HG03442 (cell line): ENCODE measurements around the gene DHX9.

Source experiments
- ATAC-seq: cut with Tn5 transposase; IDR thresholded peaks from one replicate; pipeline ENCODE4 v1.9.1; 2021; ENCODE audit warnings: mild to moderate bottlenecking, moderate library complexity; ENCODE audit not compliant: unreplicated experiment

Gene DHX9

DNA sequence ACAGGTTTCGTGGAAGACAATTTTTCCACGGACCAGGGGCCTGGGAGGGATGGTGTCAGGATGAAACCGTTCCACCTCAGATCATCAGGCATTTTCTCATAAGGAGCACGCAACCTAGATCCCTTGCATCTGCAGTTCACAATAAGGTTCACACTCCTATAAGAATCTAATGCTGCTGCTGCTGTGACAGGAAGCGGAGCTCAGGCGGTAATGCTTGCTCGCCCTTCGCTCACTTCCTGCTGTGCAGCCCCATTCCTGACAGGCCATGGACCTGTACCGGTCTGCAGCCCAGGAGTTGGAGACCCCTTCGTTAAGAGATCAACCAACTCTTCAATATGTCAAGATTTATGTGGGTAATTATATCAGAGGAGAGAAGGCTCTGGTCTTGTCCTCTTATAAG is 3.3 kb upstream of the DHX9 start:
- ATAC-seq, result no peak

DNA sequence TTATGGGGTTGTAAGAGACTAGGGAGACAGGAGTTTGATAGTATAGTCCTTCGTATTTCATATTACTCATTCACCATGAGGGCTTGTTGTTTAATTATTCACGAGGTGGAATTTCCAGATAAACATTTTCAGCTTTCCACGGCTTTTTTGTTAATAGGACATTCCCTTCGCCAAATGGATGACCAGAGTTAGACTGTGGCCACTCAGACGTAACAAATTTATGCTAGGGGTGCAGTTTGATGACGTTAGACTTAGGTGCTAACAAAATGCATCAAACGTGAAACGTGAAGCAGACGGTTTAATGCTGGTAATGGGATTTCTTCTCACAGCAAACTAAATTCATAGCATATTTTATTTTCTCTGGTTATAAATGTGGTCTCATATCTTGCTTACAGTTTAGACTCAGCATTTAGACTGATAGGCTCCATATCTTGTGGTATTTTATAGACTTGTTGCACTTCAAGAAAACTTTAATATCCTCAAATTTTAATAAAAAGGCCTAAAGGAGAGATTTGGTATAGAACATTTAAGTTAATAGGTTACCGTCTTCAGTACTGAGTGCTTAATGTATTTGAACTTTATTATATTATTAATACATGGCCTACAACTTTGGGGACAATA is 2.3 kb downstream of the DHX9 start:
- ATAC-seq, result no peak

DNA sequence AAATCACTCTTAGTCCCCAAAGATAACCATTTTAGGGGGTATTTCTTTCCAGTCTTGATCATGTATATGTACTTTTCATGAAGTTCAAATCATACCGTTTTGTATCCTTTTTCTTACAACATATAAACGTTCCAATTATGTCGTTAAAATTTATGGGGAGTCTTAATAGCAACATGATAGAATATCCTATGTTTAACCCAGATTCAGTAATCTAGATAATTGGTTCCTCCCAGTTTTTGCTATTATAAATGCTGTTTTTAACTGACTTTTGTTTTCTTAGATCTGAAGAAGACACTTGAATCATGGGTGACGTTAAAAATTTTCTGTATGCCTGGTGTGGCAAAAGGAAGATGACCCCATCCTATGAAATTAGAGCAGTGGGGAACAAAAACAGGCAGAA is 3.1 kb downstream of the DHX9 start:
- no peak for ATAC-seq

DNA sequence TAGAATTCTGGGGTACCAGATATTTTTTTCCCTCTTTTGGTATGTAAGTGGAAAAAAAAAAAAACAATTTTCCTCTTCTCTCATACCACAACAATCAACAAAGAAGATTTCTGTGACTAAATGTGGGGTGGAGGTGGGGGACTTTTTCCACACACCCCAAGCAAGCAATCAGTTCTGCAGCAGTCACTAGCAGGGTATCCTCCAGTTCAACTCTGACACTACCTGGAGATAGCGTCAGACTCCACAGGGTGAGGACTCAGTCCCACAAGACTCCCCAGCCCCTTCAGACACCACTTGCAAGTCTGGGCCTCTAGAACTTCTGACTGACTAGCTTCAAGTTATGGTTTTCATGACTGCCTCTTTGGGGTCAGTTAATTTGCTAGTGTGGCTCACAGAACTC is 6.2 kb downstream of the DHX9 start:
- no peak for ATAC-seq

DNA sequence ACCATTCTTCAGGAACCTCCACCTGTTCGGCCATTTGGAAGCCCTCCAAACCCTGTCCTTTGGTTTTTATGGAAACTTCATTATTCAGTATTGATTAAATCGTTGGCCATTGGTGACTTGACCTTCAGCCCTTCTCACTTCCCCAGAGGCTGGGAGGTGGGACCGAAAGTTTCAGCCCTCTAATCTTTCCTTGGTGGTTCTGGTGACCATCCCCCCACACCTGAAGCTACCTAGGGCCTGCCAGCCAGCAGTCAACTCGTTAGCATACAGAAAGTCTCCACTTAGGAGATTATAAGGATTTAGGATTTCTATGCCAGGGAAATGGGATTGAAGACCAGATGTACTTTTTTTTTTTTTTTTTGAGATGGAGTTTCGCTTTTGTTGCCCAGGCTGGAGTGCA is 6.7 kb downstream of the DHX9 start:
- no peak for ATAC-seq

DNA sequence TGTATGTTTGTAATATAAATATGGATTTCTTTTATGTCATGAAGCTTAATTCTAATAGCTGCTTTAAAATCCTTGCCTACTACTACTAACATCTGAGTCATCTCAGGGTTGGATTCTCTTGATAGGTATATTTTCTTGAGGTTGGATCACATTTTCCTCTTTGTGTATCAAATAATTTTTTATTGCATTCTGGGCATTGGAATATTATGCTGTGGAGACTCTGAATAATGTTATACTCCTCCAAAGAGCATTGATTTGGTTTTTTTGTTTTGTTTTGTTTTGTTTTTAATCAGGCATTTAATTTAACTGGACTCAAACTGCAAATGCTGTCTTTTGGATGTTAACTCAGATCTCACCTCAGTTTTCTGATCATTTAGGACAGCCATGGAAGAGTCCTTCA is 8.0 kb downstream of the DHX9 start:
- no peak for ATAC-seq

DNA sequence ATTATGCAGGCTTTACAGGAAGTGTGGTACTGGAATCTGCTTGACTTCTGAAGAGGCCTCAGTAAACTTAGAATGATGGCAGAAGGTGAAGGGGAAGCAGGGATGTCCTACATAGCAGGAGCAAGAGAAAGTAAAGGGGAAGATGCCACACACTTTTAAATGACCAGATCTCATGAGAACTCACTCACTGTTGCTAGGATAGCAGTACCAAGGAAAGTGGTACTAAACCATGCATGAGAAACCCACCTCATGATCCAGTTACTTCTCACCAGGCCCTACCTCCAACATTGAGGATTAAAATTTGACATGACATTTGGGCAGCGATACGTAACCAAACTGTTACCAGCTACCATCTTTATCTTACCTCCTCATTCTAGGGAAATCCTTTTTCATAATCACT is 9.6 kb downstream of the DHX9 start:
- no peak for ATAC-seq

DNA sequence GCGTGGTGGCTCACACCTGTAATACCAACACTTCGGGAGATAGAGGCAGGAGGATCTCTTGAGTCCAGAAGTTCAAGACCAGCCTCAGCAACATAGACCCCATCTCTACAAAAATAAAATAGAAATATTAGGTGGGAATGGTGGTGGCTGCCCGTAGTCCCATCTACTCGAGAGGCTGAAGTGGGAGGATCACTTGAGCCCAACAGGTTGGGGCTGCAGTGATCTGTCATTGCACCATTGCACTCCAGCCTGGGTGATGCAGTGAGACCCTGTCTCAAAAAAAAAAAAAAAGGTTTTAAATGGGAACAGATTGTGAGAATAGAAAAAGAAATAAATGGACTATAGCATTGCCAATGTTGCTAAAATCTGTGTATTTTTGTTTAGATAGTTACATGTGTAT is 11.2 kb downstream of the DHX9 start:
- ATAC-seq, result no peak

DNA sequence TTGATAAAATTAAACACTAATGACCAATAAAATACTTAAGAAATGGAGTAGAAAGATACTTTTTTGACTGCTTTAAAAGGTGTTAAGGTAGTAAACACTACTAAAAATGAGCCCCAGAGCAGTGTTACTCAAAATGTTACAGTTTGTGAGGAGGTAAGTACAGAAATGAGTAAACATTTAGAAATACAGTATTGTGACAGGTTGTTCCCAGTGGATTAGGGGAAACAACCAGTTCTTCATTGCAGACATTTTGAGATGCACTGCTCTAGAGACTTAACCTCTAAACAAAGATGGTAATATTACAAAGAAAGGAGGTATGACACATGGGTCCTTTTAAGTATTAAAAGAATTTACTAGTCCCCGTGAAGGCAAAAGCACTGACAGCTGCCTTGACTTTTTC is 12.7 kb downstream of the DHX9 start:
- no peak for ATAC-seq

DNA sequence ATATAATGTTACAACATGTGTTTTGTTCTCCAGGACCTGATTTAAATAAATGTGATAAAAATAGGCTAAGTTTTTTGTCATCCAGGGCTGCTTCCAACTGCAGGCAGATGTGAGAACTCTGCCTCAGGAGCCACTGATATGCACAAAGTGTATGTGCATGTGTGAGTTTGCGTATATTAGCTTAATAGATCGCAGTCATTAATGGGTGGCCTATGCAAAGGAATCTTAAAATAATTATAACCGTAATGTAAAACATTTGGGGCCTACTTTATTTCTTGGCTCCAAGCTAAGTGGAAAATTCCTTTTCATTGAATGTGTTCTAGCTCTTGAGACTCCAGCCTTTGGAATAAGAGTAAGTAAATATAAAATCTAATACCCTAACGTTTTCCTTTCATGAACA is 16.8 kb downstream of the DHX9 start:
- ATAC-seq, result no peak

DNA sequence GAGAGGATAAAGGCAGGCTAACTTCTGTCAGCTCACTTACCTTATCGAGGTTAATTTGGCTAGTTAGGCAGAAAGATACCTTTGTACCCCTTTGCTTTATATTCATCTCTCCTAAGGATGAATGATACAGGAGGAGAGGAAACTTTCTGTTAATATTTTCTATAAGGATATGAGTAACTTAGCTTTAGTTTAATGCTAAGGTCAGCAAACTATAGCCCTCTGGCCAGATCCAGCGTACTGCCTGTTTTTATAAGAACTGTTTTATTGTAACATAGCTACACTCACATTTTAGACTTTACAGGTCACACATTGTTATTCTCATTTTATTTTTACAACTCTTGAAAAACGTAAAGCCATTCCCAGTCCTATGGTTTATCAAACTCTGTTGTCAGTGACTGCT is 18.1 kb downstream of the DHX9 start:
- ATAC-seq, result no peak

DNA sequence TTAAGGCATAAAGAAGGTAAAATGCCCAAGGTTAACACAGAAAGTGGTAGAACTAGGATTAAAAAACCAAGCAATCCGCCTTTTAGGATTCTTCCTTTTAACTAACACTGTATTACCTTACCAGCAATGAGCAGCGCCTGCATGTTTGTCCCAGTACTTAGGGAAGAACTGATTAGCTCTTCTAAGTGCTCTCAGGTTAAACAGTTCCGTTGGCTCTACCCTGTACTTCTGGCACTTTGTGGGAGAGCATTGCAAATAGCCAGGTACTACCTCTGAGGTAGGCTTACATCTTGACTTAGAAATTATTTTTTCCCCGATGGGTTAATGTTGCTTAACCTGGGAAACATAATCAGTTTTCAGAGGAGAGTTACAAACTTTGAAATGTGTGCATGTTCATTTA is 21.5 kb downstream of the DHX9 start:
- ATAC-seq, result no peak

DNA sequence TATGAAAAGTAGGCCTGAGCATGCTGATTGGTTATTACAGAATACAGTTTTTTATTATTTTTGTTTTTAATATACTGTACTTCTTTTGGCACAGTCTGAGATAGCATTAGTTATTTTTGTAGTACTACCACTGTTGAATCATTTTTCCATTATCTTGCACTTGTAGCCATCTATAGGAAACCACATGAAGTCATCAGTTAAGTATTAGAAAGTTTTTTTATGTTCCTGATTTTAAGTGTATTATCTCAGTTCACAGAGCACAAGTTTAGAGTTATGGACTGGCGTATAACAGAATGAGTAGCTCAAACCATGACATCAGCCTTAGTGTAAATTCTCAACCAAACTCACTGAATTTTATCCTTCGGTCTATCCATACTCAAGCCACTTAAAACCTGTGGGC is 22.8 kb downstream of the DHX9 start:
- no peak for ATAC-seq

DNA sequence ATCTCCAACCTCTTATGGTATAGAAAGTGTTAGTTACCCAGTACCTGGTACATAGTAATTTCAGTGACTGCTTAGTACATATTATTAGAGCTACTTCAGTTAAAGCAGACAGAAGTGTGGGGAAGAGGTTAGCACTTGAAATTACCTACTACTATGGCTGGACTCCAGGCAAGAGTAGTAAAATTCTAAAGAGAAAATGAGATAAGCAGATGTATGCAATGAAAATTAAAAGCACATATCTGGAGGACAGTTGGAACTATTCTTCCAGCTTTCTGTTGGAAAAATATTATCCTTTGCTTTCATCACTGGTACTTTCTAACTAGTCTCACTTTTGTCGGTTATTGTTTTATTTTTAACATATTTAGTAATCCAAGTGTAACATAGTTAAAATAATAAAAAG is 23.7 kb downstream of the DHX9 start:
- ATAC-seq, result no peak

DNA sequence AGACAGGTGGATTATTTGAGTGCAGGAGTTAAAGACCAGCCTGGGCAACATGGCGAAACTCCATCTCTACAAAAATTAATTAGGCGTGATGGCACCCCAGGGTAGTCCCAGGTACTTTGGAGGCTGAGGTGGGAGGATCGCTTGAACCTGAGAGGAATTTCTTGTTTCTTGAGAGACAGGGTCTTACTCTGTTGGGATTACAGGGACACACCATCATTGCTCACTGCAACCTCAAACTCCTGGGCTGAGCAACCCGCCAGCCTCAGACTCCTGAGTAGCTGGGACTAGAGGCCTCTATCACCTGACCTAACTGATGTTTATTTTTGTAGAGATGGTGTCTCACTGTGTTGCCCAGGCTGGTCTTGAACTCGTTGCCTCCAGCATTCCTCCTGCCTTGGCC is 24.8 kb downstream of the DHX9 start:
- no peak for ATAC-seq

DNA sequence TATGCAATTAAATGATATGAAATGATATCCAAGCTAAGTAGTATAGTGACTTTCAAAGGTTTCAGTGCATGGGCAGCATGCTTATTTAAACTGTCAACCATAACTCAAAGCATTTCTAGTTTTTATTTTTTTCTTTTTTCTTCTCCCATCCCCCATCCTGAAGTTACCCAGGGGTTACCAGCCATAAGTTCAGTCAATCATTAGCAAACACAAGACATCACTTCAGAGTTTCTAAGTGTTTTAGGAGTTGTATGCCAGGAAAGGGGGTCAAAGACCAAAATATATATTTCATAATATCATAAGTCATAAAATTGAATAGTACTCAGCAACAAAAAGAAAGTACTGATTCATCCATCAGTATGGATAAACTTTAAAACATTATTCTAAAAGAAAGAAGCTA is 28.7 kb downstream of the DHX9 start:
- ATAC-seq, result no peak

DNA sequence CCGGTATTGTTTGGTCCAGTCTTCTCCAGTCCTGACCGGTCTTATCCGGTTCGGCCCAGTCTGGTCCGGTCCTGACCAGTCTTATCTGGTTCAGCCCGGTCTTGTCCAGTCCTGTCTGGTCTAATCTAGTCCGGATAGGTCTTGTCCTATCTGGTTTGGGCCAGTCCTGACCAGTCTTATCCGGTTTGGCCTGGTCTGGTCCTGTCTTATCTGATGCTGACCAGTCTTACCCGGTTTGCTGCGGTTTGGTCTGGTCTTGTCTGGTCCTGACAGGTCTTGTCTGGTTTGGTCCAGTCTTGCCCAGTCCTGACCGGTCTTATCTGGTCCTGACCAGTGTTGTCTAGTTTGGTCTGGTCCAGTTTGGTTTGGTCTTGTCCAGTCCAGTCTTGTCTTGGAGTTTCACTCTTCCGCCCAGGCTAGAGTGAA is 30.1 kb downstream of the DHX9 start:
- no peak for ATAC-seq

DNA sequence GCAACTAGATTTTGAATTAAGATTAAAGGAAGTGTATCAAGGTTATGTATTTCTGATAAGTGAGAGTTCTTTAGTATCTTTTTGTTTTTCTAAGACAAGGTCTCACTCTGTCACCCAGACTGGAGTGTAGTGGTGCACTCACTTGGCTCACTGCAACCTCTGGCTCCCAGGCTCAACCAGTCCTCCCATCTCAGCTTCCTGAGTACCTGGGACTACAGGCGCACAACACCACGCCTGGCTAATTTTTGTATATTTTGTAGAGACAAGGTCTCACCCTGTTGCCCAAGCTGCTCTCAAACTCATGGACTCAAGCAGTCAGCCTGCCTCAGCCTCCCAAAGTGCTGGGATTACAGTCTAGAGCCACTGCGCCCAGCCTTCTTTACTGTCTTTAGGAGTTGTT is 33.7 kb downstream of the DHX9 start:
- ATAC-seq, result no peak

DNA sequence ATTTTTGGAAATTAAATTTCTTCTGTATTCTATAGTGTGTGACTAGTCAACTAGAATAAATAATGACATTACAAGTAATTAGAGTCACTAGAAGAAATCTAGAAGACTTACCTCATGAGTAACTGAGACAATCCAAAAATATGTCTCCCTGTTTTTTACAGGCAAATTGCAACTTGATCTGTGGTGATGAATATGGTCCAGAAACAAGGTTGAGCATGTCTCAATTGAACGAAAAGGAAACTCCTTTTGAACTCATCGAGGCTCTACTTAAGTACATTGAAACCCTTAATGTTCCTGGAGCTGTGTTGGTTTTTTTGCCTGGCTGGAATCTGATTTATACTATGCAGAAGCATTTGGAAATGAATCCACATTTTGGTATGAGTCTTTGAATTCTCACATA is 36.7 kb downstream of the DHX9 start:
- ATAC-seq, result no peak

DNA sequence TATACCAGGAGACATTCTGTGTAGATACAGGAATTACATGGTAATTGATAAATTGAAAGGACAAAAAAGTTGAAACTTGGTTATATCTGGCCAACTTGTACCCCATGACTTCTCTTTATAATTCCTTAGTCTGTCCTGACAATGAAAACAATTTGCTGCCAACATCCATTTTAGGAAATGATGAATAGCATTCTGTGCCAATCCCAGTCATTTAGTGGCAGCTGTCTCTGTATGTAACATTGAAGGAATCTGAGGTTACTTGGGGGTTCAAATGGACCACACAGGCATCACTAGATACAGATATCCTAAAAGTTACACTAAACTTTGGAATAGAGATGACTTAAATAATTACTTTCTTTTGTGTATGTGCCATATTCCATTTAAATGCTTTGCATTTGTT is 38.2 kb downstream of the DHX9 start:
- ATAC-seq, result no peak

DNA sequence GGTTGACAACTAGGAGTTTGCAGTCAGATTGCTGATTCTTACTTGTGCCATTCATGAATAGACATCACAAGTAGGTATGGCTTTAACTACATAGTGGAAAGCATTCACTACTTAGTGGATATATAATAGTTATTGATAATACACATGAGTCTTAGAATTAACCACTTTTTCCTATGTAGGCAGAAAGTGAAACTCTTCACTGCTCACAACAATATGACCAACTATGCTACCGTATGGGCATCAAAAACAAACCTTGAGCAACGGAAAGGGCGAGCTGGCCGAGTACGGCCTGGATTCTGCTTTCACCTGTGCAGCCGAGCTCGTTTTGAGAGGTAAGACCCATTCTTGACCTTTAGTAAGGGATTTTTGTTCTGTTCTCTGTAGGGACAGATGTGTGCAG is 38.7 kb downstream of the DHX9 start:
- ATAC-seq, result no peak

DNA sequence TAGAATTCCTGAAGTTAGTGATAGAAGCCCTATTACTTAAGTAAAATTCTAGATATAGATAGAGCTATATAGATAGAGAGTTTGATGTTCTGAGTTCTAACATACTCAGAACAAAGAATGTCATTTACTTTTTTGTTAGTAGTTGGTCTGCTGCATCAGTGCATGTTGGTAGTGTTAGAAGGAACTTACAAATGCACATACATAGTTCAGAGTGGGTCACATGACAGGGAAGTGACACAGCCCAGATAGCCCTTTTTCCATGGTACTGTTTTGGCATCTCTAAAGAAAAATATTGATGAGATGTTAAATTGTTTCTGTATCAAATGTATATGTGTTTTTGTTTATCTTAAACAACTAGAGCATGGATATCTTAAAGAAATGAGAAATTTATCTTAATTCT is 45.7 kb downstream of the DHX9 start:
- ATAC-seq, result no peak

DNA sequence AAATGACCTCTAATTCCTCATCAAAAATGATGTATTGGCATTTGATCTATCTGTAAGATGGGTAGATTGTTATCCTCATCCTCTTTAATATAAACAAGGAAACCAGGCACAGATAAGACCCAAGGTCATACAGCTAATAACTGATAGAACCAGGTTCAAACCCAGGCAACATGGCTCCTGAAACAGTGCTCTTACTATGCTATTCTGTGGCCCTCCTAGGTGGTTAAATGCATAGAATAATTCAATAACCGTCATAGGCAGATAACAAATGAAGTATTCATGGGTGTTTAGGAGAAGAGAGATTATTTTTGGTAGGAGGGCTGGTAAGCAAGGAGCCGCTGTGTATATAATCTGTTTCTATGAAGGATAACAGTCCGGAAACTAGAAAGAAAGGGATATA is 46.4 kb downstream of the DHX9 start:
- no peak for ATAC-seq

DNA sequence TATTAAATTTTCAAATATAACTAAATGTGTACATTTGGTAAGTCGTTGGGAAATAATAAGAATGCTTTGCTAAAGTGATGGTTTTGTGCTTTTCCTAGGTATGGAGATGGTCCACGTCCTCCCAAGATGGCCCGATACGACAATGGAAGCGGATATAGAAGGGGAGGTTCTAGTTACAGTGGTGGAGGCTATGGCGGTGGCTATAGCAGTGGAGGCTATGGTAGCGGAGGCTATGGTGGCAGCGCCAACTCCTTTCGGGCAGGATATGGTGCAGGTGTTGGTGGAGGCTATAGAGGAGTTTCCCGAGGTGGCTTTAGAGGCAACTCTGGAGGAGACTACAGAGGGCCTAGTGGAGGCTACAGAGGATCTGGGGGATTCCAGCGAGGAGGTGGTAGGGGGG is 47.8 kb downstream of the DHX9 start:
- ATAC-seq, result no peak
